Astrocyte (in vitro differentiated cells and primary cell): ENCODE measurements around the gene RRP12. TPM values are rescaled to one million over a fixed set of nuclear protein-coding genes. Genes with fewer than 3 reads are reported as not detected.
A peak's percentile ranks its signal among the peaks of the same experiment; 100 is the strongest.

Experiments
- DNase-seq: peaks from one replicate; pipeline ENCODE4 v3.0.0-alpha.2; 2010; ENCODE audit warnings: low read depth
- FAIRE-seq: peaks from 2 replicates; lab custom pipeline; 2011; peaks lifted over from hg19 to GRCh38; lab: Jason Lieb, UNC
- H2AFZ ChIP-seq: 2 replicates; pipeline ENCODE4 v1.6.0; 2012; ENCODE audit warnings: low read depth, low read length, inconsistent platforms
- H3K27ac ChIP-seq: 2 replicates; pipeline ENCODE4 v1.5.1; 2011; ENCODE audit warnings: low read depth, low read length, inconsistent platforms
- H3K27me3 ChIP-seq: 2 replicates; pipeline ENCODE4 v1.6.0; 2011; ENCODE audit warnings: low read length, inconsistent platforms; ENCODE audit not compliant: insufficient read depth
- H3K36me3 ChIP-seq: 2 replicates; pipeline ENCODE4 v1.5.1; 2011; ENCODE audit warnings: low read length, inconsistent platforms; ENCODE audit not compliant: insufficient read depth
- H3K4me1 ChIP-seq: 2 replicates; pipeline ENCODE4 v1.5.1; 2011; ENCODE audit warnings: low read length, inconsistent platforms; ENCODE audit not compliant: insufficient read depth
- H3K4me2 ChIP-seq: 2 replicates; pipeline ENCODE4 v1.6.0; 2012; ENCODE audit warnings: low read length, inconsistent platforms
- H3K4me3 ChIP-seq: 2 replicates; pipeline ENCODE4 v1.5.1; 2011; ENCODE audit warnings: low read depth, mild to moderate bottlenecking, low read length, inconsistent platforms; ENCODE audit not compliant: insufficient read depth
- H3K79me2 ChIP-seq: 2 replicates; pipeline ENCODE4 v1.6.0; 2012; ENCODE audit warnings: mild to moderate bottlenecking, low read length, inconsistent platforms; ENCODE audit not compliant: insufficient read depth
- H3K9ac ChIP-seq: 2 replicates; pipeline ENCODE4 v1.6.0; 2012; ENCODE audit warnings: mild to moderate bottlenecking, low read length, inconsistent platforms
- H3K9me3 ChIP-seq: 2 replicates; pipeline ENCODE4 v1.5.1; 2012; ENCODE audit warnings: low read depth, mild to moderate bottlenecking, low read length, inconsistent platforms; ENCODE audit not compliant: insufficient read depth
- H4K20me1 ChIP-seq: 2 replicates; pipeline ENCODE4 v1.6.0; 2012; ENCODE audit warnings: low read length, inconsistent platforms; ENCODE audit not compliant: insufficient read depth
- H3K27ac Mint-ChIP-seq: one replicate; pipeline ENCODE4 v1.8.0; 2021; ENCODE audit warnings: mild to moderate bottlenecking, mixed read lengths; ENCODE audit not compliant: unreplicated experiment
- H3K27me3 Mint-ChIP-seq: one replicate; pipeline ENCODE4 v1.8.0; 2021; ENCODE audit warnings: low read depth, mixed read lengths; ENCODE audit not compliant: unreplicated experiment
- H3K36me3 Mint-ChIP-seq: one replicate; pipeline ENCODE4 v1.8.0; 2021; ENCODE audit warnings: low read depth, mixed read lengths; ENCODE audit not compliant: unreplicated experiment
- H3K4me1 Mint-ChIP-seq: one replicate; pipeline ENCODE4 v1.8.0; 2021; ENCODE audit warnings: low read depth, mixed read lengths; ENCODE audit not compliant: unreplicated experiment
- H3K4me3 Mint-ChIP-seq: one replicate; pipeline ENCODE4 v1.8.0; 2021; ENCODE audit warnings: mild to moderate bottlenecking, moderate library complexity, mixed read lengths; ENCODE audit not compliant: unreplicated experiment
- H3K9me3 Mint-ChIP-seq: one replicate; pipeline ENCODE4 v1.8.0; 2021; ENCODE audit warnings: mild to moderate bottlenecking, mixed read lengths; ENCODE audit not compliant: unreplicated experiment
- CTCF ChIP-seq: IDR thresholded peaks from 2 replicates; pipeline ENCODE4 v1.5.1; 2011; ENCODE audit warnings: low read depth, mild to moderate bottlenecking, inconsistent platforms, low read length, moderate library complexity; ENCODE audit not compliant: insufficient read depth
- EZH2 ChIP-seq: IDR thresholded peaks from 2 replicates; pipeline ENCODE4 v1.6.1; 2012; ENCODE audit warnings: mild to moderate bottlenecking, low read length, inconsistent platforms; ENCODE audit not compliant: insufficient read depth
- total RNA-seq: library from RNA; stranded (reverse); gene quantifications from 2 replicates; pipeline ENCODE4 v1.2.1, GENCODE V29; 2021

Gene RRP12
- total RNA-seq, 1 donor from 2014 or later: 52.1 TPM

GRCh38 chr10:97428572-97428981 lies 27.4 kb upstream of the RRP12 start:
- H3K9me3 ChIP-seq: no peaks in the 10 kb centered on the region
- Mint-ChIP-seq H3K36me3 (peaks cover 12% of the 10 kb centered on the region), H3K4me3 (peak overlapping the region; percentile 96), H3K4me1 (peaks cover 15% of the 10 kb centered on the region), H3K9me3 (no peaks in the 10 kb centered on the region), H3K27ac (peak overlapping the region; percentile 94), H3K27me3 (no peaks in the 10 kb centered on the region)
- DNase-seq (no peak), FAIRE-seq (no peak)
- peak overlapping the region; percentile 96 for H3K4me3 ChIP-seq
- H3K27me3 ChIP-seq: no peaks in the 10 kb centered on the region
- no peak overlapping the region for H2AFZ ChIP-seq
- peaks cover 66% of the 10 kb centered on the region for H3K79me2 ChIP-seq
- TF ChIP-seq CTCF (no peak), EZH2 (no peak)
- peak overlapping the region; percentile 74 for H3K27ac ChIP-seq
- H3K4me1 ChIP-seq: peaks cover 17% of the 10 kb centered on the region
- H3K36me3 ChIP-seq: peaks cover 27% of the 10 kb centered on the region
- peaks cover 46% of the 10 kb centered on the region for H4K20me1 ChIP-seq
- peak overlapping the region; percentile 99 for H3K4me2 ChIP-seq
- peak overlapping the region; percentile 90 for H3K9ac ChIP-seq

GRCh38 chr10:97427571-97428179 lies 26.5 kb upstream of the RRP12 start:
- Histone ChIP-seq H3K27me3 (no peaks in the 10 kb centered on the region), H3K9me3 (no peaks in the 10 kb centered on the region), H3K4me1 (peaks cover 24% of the 10 kb centered on the region), H3K4me3 (peak overlapping the region; percentile 96), H3K4me2 (peak overlapping the region; percentile 99), H3K36me3 (peaks cover 23% of the 10 kb centered on the region), H3K79me2 (peaks cover 66% of the 10 kb centered on the region), H3K27ac (peak overlapping the region; percentile 74), H4K20me1 (peaks cover 44% of the 10 kb centered on the region), H2AFZ (peak overlapping the region; percentile 30), H3K9ac (peak overlapping the region; percentile 90)
- H3K4me1 Mint-ChIP-seq: peaks cover 22% of the 10 kb centered on the region
- no peaks in the 10 kb centered on the region for H3K9me3 Mint-ChIP-seq
- H3K36me3 Mint-ChIP-seq: peaks cover 12% of the 10 kb centered on the region
- FAIRE-seq: no peak
- H3K27ac Mint-ChIP-seq: peak overlapping the region; percentile 91
- no peaks in the 10 kb centered on the region for H3K27me3 Mint-ChIP-seq
- peak overlapping the region; percentile 96 for H3K4me3 Mint-ChIP-seq
- no peak for DNase-seq
- no peak for TF ChIP-seq CTCF
